Activated CD8-positive, alpha-beta memory T cell treated with anti-CD3 and anti-CD28 coated beads, Interleukin-2, amount 10 ng/mL, durations not matched to agents 7 days and 5 days (primary cell): ENCODE results near the gene C3orf52. TPM values are rescaled to one million over a fixed set of nuclear protein-coding genes. Genes with fewer than 3 reads are reported as not detected.

Source experiments
- ATAC-seq: fragments of 150-1000 bp; cut with Tn5 transposase; one replicate; pipeline ENCODE4 v1.10.0; 2021; ENCODE audit warnings: moderate library complexity
- CTCF ChIA-PET: fragments of 350-600 bp; sonication (Branson Sonifier 250); formaldehyde crosslinking; loops from one replicate; lab custom pipeline; 2021; ENCODE audit warnings: antibody characterized with exemption; lab: Charles Lee
- DNase-seq: peaks from one replicate; pipeline ENCODE4 v3.0.0-alpha.2; 2020
- H3K27ac Mint-ChIP-seq: one replicate; pipeline ENCODE4 v1.8.0; 2021; ENCODE audit warnings: mild to moderate bottlenecking, mixed read lengths
- H3K27me3 Mint-ChIP-seq: one replicate; pipeline ENCODE4 v1.8.0; 2021; ENCODE audit warnings: mixed read lengths
- H3K36me3 Mint-ChIP-seq: one replicate; pipeline ENCODE4 v1.8.0; 2021; ENCODE audit warnings: mild to moderate bottlenecking, mixed read lengths
- H3K4me1 Mint-ChIP-seq: one replicate; pipeline ENCODE4 v1.8.0; 2021; ENCODE audit warnings: mixed read lengths
- H3K4me3 Mint-ChIP-seq: one replicate; pipeline ENCODE4 v1.8.0; 2021; ENCODE audit warnings: mild to moderate bottlenecking, moderate library complexity, mixed read lengths
- H3K9me3 Mint-ChIP-seq: one replicate; pipeline ENCODE4 v1.8.0; 2022; ENCODE audit warnings: low read depth, mixed read lengths
- total RNA-seq, 2 experiments: library from RNA; stranded (reverse); gene quantifications; one replicate each; pipeline ENCODE4 v1.2.3, GENCODE V29; 2021

C3orf52 gene
- total RNA-seq, 2 experiments from 2014 or later, result 2.4 to 2.6 TPM

- H3K27ac Mint-ChIP-seq, result peak overlapping the region; percentile 71
- DNase-seq (no peak), ATAC-seq (peak; percentile 20)
Measured at GRCh38 chr3:112127522-112128494, 41.6 kb downstream of the C3orf52 start.

GRCh38 chr3:112128843-112129727 is 42.9 kb downstream of the C3orf52 start:
- Mint-ChIP-seq H3K4me1 (peaks cover 75% of the 10 kb centered on the region), H3K27ac (peak overlapping the region; percentile 71), H3K36me3 (peaks cover 22% of the 10 kb centered on the region), H3K9me3 (no peaks in the 10 kb centered on the region), H3K27me3 (no peaks in the 10 kb centered on the region), H3K4me3 (no peak overlapping the region)
- CTCF ChIA-PET, result interaction anchor here (1.6 to 3.5 kb wide), 2 partner anchors 8 to 18 kb away, joined by 5 to 11 read pairs; no protein-coding TSS in a partner anchor
- ATAC-seq, result peak; percentile 63
- DNase-seq, result peak; percentile 59

More at GRCh38 chr3:112127522-112128494, 41.6 kb downstream of the C3orf52 start:
- Mint-ChIP-seq H3K27me3 (no peaks in the 10 kb centered on the region), H3K9me3 (no peaks in the 10 kb centered on the region), H3K4me3 (peak overlapping the region; percentile 56), H3K4me1 (peaks cover 62% of the 10 kb centered on the region), H3K36me3 (peaks cover 32% of the 10 kb centered on the region)
- CTCF ChIA-PET, result interaction anchor here (1.3 to 3.5 kb wide), 3 partner anchors 8 to 16 kb away, joined by 4 to 11 read pairs (median 5); no protein-coding TSS in a partner anchor

GRCh38 chr3:112129925-112130637 is 43.9 kb downstream of the C3orf52 start:
- Mint-ChIP-seq H3K27me3 (no peaks in the 10 kb centered on the region), H3K4me3 (no peak overlapping the region), H3K27ac (peak overlapping the region; percentile 71), H3K9me3 (no peaks in the 10 kb centered on the region), H3K36me3 (peaks cover 16% of the 10 kb centered on the region), H3K4me1 (peaks cover 84% of the 10 kb centered on the region)
- CTCF ChIA-PET, result interaction anchor here (1.6 kb wide), 1 partner anchor 163 kb away, joined by 4 read pairs; no protein-coding TSS in a partner anchor
- ATAC-seq (no peak), DNase-seq (no peak)

- Mint-ChIP-seq H3K27ac (no peak overlapping the region), H3K4me1 (peaks cover 85% of the 10 kb centered on the region), H3K9me3 (no peaks in the 10 kb centered on the region), H3K36me3 (peaks cover 13% of the 10 kb centered on the region), H3K27me3 (no peaks in the 10 kb centered on the region), H3K4me3 (no peak overlapping the region)
- ATAC-seq (no peak), DNase-seq (no peak)
- CTCF ChIA-PET, result interaction anchor here (1.6 kb wide), 1 partner anchor 163 kb away, joined by 4 read pairs; no protein-coding TSS in a partner anchor
Measured at GRCh38 chr3:112130638-112130993, 44.4 kb downstream of the C3orf52 start.

- Mint-ChIP-seq H3K36me3 (peaks cover 9% of the 10 kb centered on the region), H3K9me3 (no peaks in the 10 kb centered on the region), H3K4me1 (peaks cover 85% of the 10 kb centered on the region), H3K27ac (no peak overlapping the region), H3K27me3 (no peaks in the 10 kb centered on the region), H3K4me3 (peak overlapping the region; percentile 5)
- ATAC-seq (no peak), DNase-seq (no peak)
- CTCF ChIA-PET, result interaction anchor here (0.8 to 1.6 kb wide), 2 partner anchors 20 to 162 kb away, joined by 4 read pairs; no protein-coding TSS in a partner anchor
Measured at GRCh38 chr3:112131111-112131510, 44.9 kb downstream of the C3orf52 start.

- peaks cover 8% of the 10 kb centered on the region for H3K36me3 Mint-ChIP-seq
- ATAC-seq (no peak), DNase-seq (no peak)
- H3K4me1 Mint-ChIP-seq, result peaks cover 79% of the 10 kb centered on the region
- H3K9me3 Mint-ChIP-seq, result no peaks in the 10 kb centered on the region
- peak overlapping the region; percentile 97 for H3K4me3 Mint-ChIP-seq
- H3K27ac Mint-ChIP-seq, result peak overlapping the region; percentile 75
- CTCF ChIA-PET, result interaction anchor here (1.0 kb wide), 1 partner anchor 20 kb away, joined by 5 read pairs; no protein-coding TSS in a partner anchor
- no peaks in the 10 kb centered on the region for H3K27me3 Mint-ChIP-seq
Measured at GRCh38 chr3:112132088-112132487, 45.9 kb downstream of the C3orf52 start.

GRCh38 chr3:112132554-112132953 is 46.4 kb downstream of the C3orf52 start:
- peaks cover 8% of the 10 kb centered on the region for H3K36me3 Mint-ChIP-seq
- peak overlapping the region; percentile 97 for H3K4me3 Mint-ChIP-seq
- H3K9me3 Mint-ChIP-seq, result no peaks in the 10 kb centered on the region
- peak; percentile 6 for ATAC-seq
- H3K4me1 Mint-ChIP-seq, result peaks cover 74% of the 10 kb centered on the region
- no peak for DNase-seq
- CTCF ChIA-PET, result interaction anchor here (1.0 to 1.4 kb wide), 2 partner anchors 21 to 119 kb away, joined by 3 to 5 read pairs; no protein-coding TSS in a partner anchor
- H3K27me3 Mint-ChIP-seq, result no peaks in the 10 kb centered on the region
- peak overlapping the region; percentile 95 for H3K27ac Mint-ChIP-seq

- Mint-ChIP-seq H3K4me1 (peaks cover 69% of the 10 kb centered on the region), H3K4me3 (peak within 1 kb of the TSS; percentile 97), H3K27me3 (no peaks in the 10 kb centered on the region), H3K27ac (peak within 1 kb of the TSS; percentile 95), H3K36me3 (peaks cover 8% of the 10 kb centered on the region), H3K9me3 (no peaks in the 10 kb centered on the region)
- DNase-seq (peak; percentile 79), ATAC-seq (peak; percentile 87)
- CTCF ChIA-PET, result interaction anchor here (1.0 to 1.4 kb wide), 2 partner anchors 21 to 119 kb away, joined by 3 to 5 read pairs; no protein-coding TSS in a partner anchor
Measured at GRCh38 chr3:112132975-112133448, 46.8 kb downstream of the C3orf52 start, which contains the start of gene GCSAM. Gene GCSAM, minus strand, starts transcription at chr3:112133248. Its CDS starts 128 bp downstream, at chr3:112133120.

GRCh38 chr3:112133626-112134334 is 47.6 kb downstream of the C3orf52 start:
- Mint-ChIP-seq H3K27me3 (no peaks in the 10 kb centered on the region), H3K4me3 (peak overlapping the region; percentile 97), H3K4me1 (peaks cover 62% of the 10 kb centered on the region), H3K36me3 (peaks cover 8% of the 10 kb centered on the region), H3K27ac (peak overlapping the region; percentile 95), H3K9me3 (no peaks in the 10 kb centered on the region)
- CTCF ChIA-PET, result interaction anchor here (1.4 kb wide), 1 partner anchor 120 kb away, joined by 3 read pairs; no protein-coding TSS in a partner anchor
- ATAC-seq, result no peak
- DNase-seq, result no peak

- ATAC-seq (peak; percentile 21), DNase-seq (no peak)
- CTCF ChIA-PET, result interaction anchor here (2.4 kb wide), 1 partner anchor 23 kb away, joined by 8 read pairs; no protein-coding TSS in a partner anchor
- H3K4me1 Mint-ChIP-seq, result peaks cover 54% of the 10 kb centered on the region
- peak overlapping the region; percentile 0 for H3K27ac Mint-ChIP-seq
- no peak overlapping the region for H3K4me3 Mint-ChIP-seq
- peaks cover 6% of the 10 kb centered on the region for H3K36me3 Mint-ChIP-seq
- no peaks in the 10 kb centered on the region for H3K9me3 Mint-ChIP-seq
- H3K27me3 Mint-ChIP-seq, result no peaks in the 10 kb centered on the region
Measured at GRCh38 chr3:112134335-112135124, 48.3 kb downstream of the C3orf52 start.

- no peak overlapping the region for H3K4me3 Mint-ChIP-seq
- ATAC-seq (no peak), DNase-seq (no peak)
- peaks cover 2% of the 10 kb centered on the region for H3K36me3 Mint-ChIP-seq
- H3K4me1 Mint-ChIP-seq, result peaks cover 43% of the 10 kb centered on the region
- no peak overlapping the region for H3K27ac Mint-ChIP-seq
- H3K9me3 Mint-ChIP-seq, result no peaks in the 10 kb centered on the region
- no peaks in the 10 kb centered on the region for H3K27me3 Mint-ChIP-seq
- CTCF ChIA-PET, result interaction anchor here (0.7 to 2.4 kb wide), 5 partner anchors 8 to 183 kb away, joined by 3 to 11 read pairs (median 5); no protein-coding TSS in a partner anchor
Measured at GRCh38 chr3:112136046-112136445, 49.9 kb downstream of the C3orf52 start.
